Pancreas (tissue), 10 donors: ENCODE results near the gene MYOCOS. TPM values are rescaled to one million over a fixed set of nuclear protein-coding genes. Genes with fewer than 3 reads are reported as not detected.

Experiments used
- ATAC-seq, 4 donors: fragments of 200-7000 bp; cut with Tn5 transposase; one replicate each; pipeline versions ENCODE4 v1.8.0 to v1.9.1; 2020; ENCODE audit warnings: mild to moderate bottlenecking in 4 of 4, moderate library complexity in 4 of 4
- DNase-seq, 6 donors: peaks; one replicate each; pipeline ENCODE4 v3.0.0-alpha.2; 2020
- FAIRE-seq: peaks from 2 replicates; lab custom pipeline; 2012; peaks lifted over from hg19 to GRCh38; lab: Jason Lieb, UNC
- H3K27ac ChIP-seq, 4 donors: fragments of 200-600 bp; sonication (generic); 1 replicate in 3 of 4; 2 replicates in 1 of 4; pipeline versions ENCODE4 v1.5.0 to v1.8.0; 2020
- H3K27me3 ChIP-seq, 4 donors: fragments of 200-600 bp; one replicate each; pipeline ENCODE4 v1.8.0; 2021
- H3K36me3 ChIP-seq, 3 donors: fragments of 200-600 bp; sonication (generic) in 1 of 3; one replicate each; pipeline versions ENCODE4 v1.5.0 to v1.8.0; 2020 to 2021
- H3K4me1 ChIP-seq, 3 donors: fragments of 200-600 bp; one replicate each; pipeline ENCODE4 v1.8.0; 2021
- H3K4me3 ChIP-seq, 4 donors: fragments of 200-600 bp; sonication (generic) in 2 of 4; one replicate each; pipeline versions ENCODE4 v1.5.0 to v1.8.0; 2020 to 2021
- H3K9me3 ChIP-seq, 4 donors: fragments of 200-600 bp; one replicate each; pipeline ENCODE4 v1.8.0; 2021
- WGBS, 2 donors: extraction: QIAGEN DNeasy Blood & Tissue Kit; methylation state at CpG; one replicate each; pipeline ENCODE4 v1.1.7; 2013; 5-methylcytosine and 5-hydroxymethylcytosine counted together
- intact Hi-C, 3 donors: fragments of 100-400 bp; cut with DNase I; formaldehyde crosslinking; loops; one replicate each; pipeline versions ENCODE4 v1.11.1 to v1.14.2; 2022
- polyA plus RNA-seq, 2 donors: library from polyadenylated mRNA; stranded (reverse); fragments of 200-250 nt; gene quantifications; one replicate each; pipeline ENCODE4 v1.2.3, GENCODE V29; 2013
- total RNA-seq, 6 donors: library from RNA; stranded (reverse); fragmentation: NEBNext Ultra II Directional in 4 of 6; extraction: Animal tissue kit (Norgen Biotek cat#: 25700) in 4 of 6; gene quantifications; one replicate each; pipeline versions ENCODE4 v1.2.1 to v1.2.4, GENCODE V29; 2021 to 2023
- TF ChIP-seq, protein P1 (sequence below), 4 donors: fragments of 200-600 bp; sonication (generic) in 3 of 4; IDR thresholded peaks; one replicate each; pipeline versions ENCODE4 v1.5.0 to v1.8.0; 2021; ENCODE audit warnings: antibody characterized with exemption in 4 of 4
- donor health status: healthy with polysubstance abuse.
- donor health status: DM: no; HTN: no; CAD: no; lungs with moderate emphysema.
- donor health status: DM: no; HTN: no; CAD: no.
- donor health status: control.
- donor health status: control.
- donor health status: Bipolar disorder and iron deficiency.
- donor health status: DM: yes; HTN: yes; CAD: no.
- donor health status: DM: no; HTN: no; CAD: no.
- donor health status: DM: no; HTN: no; CAD: no.
- donor health status: DM: yes; HTN: yes; CAD: no.

MYOCOS gene
- total and polyA plus RNA-seq, 8 donors = 0.05 TPM; not detected in 7

DNA sequence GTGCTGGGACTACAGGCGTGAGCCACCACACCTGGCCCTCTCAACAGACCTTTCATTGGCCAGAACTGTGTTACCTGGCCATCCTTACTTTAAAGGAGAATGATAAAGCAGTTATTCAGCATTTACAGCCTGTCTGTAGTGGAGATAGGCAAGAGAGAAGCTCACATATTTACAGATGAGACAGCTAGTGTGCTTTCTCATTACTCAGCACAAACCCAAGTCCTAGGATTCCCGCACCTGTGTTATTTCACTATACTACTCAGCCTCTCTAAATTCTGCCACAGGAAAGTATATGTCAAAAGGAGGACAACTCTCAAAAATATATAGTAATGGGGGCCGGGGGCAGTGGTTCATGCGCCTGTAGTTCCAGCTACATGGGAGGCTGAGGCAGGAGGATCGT, 46.3 kb downstream of the MYOCOS start:
- Histone ChIP-seq H3K27ac (no peak overlapping the region), H3K4me1 (no peaks in the 10 kb centered on the region), H3K27me3 (no peaks in the 10 kb centered on the region), H3K4me3 (no peak overlapping the region), H3K9me3 (no peaks in the 10 kb centered on the region), H3K36me3 (no peaks in the 10 kb centered on the region)
- no peak for DNase-seq
- no peak for FAIRE-seq
- intact Hi-C loops = no loop called here
- ATAC-seq = no peak
- TF ChIP-seq, protein P1, sequence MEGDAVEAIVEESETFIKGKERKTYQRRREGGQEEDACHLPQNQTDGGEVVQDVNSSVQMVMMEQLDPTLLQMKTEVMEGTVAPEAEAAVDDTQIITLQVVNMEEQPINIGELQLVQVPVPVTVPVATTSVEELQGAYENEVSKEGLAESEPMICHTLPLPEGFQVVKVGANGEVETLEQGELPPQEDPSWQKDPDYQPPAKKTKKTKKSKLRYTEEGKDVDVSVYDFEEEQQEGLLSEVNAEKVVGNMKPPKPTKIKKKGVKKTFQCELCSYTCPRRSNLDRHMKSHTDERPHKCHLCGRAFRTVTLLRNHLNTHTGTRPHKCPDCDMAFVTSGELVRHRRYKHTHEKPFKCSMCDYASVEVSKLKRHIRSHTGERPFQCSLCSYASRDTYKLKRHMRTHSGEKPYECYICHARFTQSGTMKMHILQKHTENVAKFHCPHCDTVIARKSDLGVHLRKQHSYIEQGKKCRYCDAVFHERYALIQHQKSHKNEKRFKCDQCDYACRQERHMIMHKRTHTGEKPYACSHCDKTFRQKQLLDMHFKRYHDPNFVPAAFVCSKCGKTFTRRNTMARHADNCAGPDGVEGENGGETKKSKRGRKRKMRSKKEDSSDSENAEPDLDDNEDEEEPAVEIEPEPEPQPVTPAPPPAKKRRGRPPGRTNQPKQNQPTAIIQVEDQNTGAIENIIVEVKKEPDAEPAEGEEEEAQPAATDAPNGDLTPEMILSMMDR (IDR thresholded peaks at IDR 0.05) = no peak
- 75 to 92% methylated on average over 5 of the region's 5 CpGs for WGBS, 2 donors

DNA sequence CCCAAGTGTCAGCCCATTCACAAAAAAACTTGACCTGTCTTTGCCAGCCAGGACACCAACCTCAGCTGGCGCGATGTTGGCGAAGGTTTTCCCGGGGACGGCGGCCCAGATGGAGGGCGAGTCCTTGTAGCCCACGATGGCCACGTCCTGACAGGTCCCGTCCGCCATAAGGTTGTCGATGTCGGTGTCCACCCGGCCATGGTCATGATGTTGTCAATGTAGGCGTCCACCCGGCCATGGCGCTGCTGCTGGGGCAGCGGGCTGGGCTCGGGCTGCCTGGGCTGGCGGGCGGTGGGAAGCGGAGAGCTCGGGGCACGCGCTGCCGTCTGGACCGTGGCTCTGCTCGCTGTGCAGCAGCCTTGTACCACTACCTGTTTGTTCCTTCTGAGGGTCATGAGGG, 48.7 kb downstream of the MYOCOS start:
- H3K9me3 ChIP-seq = no peaks in the 10 kb centered on the region
- intact Hi-C loops = no loop called here
- no peak overlapping the region for H3K27ac ChIP-seq
- ATAC-seq (no peak), FAIRE-seq (no peak), DNase-seq (peak in 1 of 6 donors; percentile 52)
- no peak overlapping the region for H3K4me3 ChIP-seq
- no peaks in the 10 kb centered on the region for H3K36me3 ChIP-seq
- TF ChIP-seq, protein P1 (IDR thresholded peaks at IDR 0.05) = no peak
- no peaks in the 10 kb centered on the region for H3K27me3 ChIP-seq
- no peaks in the 10 kb centered on the region for H3K4me1 ChIP-seq
- 91 to 95% methylated on average over 28 of the region's 28 CpGs for WGBS, 2 donors

DNA sequence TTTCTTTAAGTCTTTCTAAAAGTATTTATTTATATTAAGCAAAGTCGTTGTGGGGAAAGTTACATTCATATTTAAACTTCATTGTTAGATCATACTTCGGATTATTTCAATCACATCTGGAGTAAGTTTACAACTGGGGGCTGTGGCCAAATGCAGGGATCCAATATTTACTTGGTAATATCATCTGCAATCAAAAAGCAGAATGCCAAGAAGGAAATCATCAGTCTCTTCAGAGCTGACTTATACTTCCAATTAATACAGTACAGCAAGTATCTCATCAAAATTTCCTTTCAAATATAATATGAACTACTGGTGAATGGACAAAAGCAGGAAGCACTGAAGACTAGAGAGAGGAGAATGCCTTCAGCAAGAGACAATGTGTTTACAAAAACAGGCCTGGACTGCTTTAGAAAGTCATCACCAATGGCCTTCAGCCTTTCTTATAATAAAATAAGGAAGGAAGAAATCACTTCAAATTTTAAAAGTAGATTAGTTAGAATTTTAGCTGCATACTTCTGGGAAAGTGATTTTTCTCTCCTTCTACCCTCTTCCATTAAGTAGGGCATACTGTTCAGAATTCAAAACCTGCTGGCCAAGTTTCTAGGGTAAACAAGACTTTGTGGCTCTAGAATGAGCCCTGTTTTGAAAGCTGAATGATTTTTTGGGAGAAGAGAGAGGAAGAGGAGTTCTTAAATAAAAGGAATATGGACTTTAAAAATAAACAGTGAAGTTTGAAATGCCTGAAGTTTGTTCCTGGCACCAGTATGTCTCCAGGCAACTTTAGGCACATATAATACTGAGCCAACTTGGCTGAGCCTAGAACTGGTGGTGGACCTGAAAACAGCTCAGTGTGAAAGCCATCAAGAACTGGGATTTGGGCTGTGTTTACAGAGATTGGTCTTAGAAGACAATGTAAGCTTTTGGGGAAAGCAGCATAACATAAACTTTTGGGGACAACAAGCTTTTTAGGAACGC, 52.7 kb downstream of the MYOCOS start:
- TF ChIP-seq, protein P1 (IDR thresholded peaks at IDR 0.05) = no peak
- Histone ChIP-seq H3K27me3 (no peaks in the 10 kb centered on the region), H3K9me3 (no peaks in the 10 kb centered on the region), H3K4me1 (no peaks in the 10 kb centered on the region), H3K36me3 (no peaks in the 10 kb centered on the region), H3K4me3 (no peak overlapping the region), H3K27ac (no peak overlapping the region)
- ATAC-seq (no peak), DNase-seq (no peak), FAIRE-seq (no peak)
- intact Hi-C loops = no loop called here
- WGBS, 2 donors = 56 to 57% methylated on average over 3 of the region's 3 CpGs

Other genes with a start within 250 kb of the MYOCOS start
- 10 to 100 TPM; 45.8 to 82.3 (median 48.4) TPM for gene PRRC2C, start 136.7 kb upstream of the MYOCOS start, total RNA-seq
- 10 to 100 TPM; 22.4 to 59.1 TPM for gene PRRC2C, start 136.7 kb upstream of the MYOCOS start, polyA plus RNA-seq
- gene MYOC, start 30.4 kb downstream of the MYOCOS start, total RNA-seq = 1 to 10 TPM in 2 of 6 donors, under 1 TPM in 2, not detected in 2; 0.19 to 2.3 (median 1.2) TPM
- gene MYOC, start 30.4 kb downstream of the MYOCOS start, polyA plus RNA-seq = under 1 TPM; 0.26 to 0.42 TPM
- 1 to 10 TPM; 5.8 to 7.5 (median 6.2) TPM for gene VAMP4, start 119.8 kb downstream of the MYOCOS start, total RNA-seq
- gene VAMP4, start 119.8 kb downstream of the MYOCOS start, polyA plus RNA-seq = 1 to 10 TPM; 3.2 to 7.6 TPM
- gene METTL13, start 159.4 kb downstream of the MYOCOS start, total RNA-seq = 10 to 100 TPM in 4 of 6 donors, 1 to 10 TPM in 2; 7.2 to 16.6 (median 10.2) TPM
- gene METTL13, start 159.4 kb downstream of the MYOCOS start, polyA plus RNA-seq = 1 to 10 TPM; 5.2 to 9.8 TPM
- 1 to 10 TPM in 2 of 6 donors, under 1 TPM in 4; 0.54 to 1.3 (median 0.90) TPM for gene DNM3, start 219.3 kb downstream of the MYOCOS start, total RNA-seq
- gene DNM3, start 219.3 kb downstream of the MYOCOS start, polyA plus RNA-seq = under 1 TPM; 0.40 to 0.49 TPM